HG03135 (cell line): ENCODE measurements around the gene ADGRB2.

Experiments used
- ATAC-seq: cut with Tn5 transposase; IDR thresholded peaks from one replicate; pipeline ENCODE4 v1.9.1; 2021; ENCODE audit warnings: mild to moderate bottlenecking, moderate library complexity; ENCODE audit not compliant: unreplicated experiment

ADGRB2 gene

DNA sequence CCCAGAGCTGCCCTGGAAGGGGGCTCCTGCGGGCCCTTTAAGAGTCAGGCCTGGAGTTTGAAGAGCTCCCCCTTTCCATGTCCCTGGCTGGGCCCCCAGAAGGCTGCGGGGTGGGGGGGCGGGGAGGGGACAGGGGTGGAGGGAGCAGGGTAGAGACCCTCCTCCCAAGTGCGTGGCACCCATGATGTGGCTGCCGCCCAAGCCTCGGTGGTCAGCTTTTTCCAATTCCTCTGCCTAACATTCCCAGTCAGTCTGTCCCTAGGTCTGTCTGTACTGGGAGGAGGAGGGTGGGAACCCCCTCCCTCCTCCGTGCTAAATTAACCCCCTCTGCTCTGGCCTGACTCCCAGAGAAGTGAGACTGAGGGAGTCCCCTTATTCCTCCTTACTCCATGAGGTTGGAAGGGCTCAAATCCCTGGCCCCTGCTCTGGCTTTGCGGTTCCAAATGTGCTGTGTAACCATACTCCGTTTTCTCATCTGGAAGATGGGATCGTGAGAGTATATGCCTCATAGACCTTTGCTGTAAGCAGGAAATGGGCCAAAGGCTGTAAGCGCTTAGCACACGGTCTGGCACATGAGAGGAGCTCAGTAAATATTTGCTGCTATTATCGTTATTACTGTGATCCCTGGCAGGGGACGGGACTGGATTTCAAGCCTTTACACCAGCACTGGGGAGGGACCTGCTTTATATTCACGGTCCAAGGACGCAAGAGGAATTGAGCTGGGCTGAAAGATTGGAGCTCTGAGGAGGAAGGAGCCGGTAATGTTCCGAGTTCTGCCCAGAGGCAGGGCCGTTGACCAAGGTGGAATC is 59.7 kb downstream of the ADGRB2 start:
- no peak for ATAC-seq

- no peak for ATAC-seq
Measured at GRCh38 chr1:31703431-31704270, 60.5 kb downstream of the ADGRB2 start, which contains the start of gene COL16A1. COL16A1 (minus strand) TSS chr1:31704017; CDS start chr1:31702193, 1,824 bp downstream.

GRCh38 chr1:31702836-31703404 is 61.2 kb downstream of the ADGRB2 start:
- ATAC-seq: no peak

DNA sequence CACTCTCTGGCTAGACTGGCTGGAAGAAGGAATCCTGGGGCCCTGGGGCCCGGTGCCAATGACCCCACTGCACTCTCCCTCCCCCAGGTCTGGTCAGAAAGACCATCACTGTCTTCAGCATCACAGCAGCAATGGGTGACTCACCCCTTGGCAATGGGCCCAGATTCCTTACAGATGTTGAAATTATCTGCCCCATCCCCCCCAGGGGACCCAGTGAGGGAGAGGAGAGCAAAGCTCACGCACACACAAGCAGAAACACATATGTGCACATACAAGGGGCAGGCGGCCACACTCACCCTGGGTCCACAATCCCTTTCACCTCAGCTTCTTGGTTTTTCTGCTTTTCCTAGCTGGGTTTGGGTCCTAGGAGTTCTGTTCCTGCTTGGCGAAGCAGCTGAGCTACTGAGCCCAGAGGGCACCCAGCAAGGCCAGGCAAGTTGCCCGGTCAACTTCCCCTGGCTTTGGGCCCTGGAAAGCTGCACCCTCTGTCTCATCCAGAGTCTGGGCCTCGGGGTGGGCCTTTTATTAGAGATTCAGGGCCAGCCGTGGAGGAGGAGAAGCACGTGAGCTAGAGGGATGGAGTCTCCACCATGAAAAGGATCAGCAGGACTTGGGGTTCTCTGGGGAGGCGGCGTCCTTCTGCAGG is 62.9 kb downstream of the ADGRB2 start:
- no peak for ATAC-seq

GRCh38 chr1:31700468-31701090 is 63.6 kb downstream of the ADGRB2 start:
- no peak for ATAC-seq

- ATAC-seq: no peak
Measured at GRCh38 chr1:31699341-31699891, 64.7 kb downstream of the ADGRB2 start.

DNA sequence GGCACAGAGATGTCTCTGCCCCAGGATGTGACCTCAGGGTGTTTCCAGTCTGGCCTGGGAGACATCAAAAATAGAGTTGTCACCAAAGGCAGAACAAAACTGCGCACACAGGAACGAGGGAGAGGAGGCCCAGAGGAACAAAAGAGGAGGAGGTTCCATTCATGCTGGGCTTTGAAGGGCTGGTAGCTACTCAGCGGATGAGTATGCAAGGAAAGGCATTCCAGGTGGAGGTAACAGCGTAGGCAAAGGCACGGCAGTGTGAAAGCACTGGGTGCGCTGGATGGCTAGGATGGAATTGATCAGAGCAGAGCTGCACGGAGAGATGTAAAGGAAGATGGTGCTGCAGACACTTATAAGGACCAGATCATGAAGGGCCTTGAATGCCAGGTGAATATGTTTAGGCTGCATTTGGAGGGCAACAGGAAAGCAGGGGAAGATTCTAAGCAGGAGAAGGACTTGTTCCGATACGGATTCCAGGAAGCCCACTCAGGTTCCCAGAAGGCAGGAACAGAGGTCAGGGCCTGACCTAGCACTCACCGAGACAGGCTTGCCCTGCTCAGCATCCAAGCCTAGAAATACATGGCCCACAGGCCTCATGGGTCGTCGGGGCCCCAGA is 66.7 kb downstream of the ADGRB2 start:
- no peak for ATAC-seq

GRCh38 chr1:31696242-31696641 is 67.9 kb downstream of the ADGRB2 start:
- ATAC-seq: no peak

DNA sequence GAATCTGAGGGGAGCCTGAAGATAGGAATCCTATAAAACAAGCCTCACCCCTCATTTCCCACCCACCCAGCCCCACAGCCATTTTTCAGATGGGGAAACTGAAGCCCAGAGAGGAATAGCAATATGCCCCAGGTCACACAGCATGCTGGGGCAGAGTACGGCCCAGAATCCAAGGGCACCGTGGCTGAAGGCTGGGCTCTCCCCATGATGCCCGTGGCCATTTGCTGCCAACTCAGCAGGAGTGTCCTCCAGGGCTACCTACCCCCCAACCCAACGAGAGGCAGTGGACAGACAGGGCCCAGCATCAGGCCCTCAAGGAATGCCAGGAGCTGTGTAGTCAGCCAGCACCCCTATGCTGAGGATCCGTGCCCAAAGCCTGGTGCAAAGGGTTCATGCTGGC is 68.8 kb downstream of the ADGRB2 start:
- no peak for ATAC-seq

DNA sequence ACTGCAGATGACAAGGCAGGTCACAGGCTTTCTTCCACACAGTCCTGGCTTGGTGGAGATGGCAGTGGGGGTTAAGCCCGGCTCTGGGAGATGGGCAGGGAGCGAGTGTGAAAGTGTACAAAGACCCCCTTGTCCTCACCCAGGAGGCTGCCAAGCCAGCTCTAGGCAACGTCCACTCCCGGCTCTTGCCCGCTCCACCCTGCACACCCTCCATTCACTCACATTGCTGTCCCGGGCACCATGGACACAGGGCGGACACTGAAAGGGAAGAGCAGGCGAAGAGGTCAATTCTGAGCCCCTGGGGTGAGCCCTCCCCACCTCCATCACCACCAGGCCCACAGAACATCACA is 69.2 kb downstream of the ADGRB2 start:
- no peak for ATAC-seq

DNA sequence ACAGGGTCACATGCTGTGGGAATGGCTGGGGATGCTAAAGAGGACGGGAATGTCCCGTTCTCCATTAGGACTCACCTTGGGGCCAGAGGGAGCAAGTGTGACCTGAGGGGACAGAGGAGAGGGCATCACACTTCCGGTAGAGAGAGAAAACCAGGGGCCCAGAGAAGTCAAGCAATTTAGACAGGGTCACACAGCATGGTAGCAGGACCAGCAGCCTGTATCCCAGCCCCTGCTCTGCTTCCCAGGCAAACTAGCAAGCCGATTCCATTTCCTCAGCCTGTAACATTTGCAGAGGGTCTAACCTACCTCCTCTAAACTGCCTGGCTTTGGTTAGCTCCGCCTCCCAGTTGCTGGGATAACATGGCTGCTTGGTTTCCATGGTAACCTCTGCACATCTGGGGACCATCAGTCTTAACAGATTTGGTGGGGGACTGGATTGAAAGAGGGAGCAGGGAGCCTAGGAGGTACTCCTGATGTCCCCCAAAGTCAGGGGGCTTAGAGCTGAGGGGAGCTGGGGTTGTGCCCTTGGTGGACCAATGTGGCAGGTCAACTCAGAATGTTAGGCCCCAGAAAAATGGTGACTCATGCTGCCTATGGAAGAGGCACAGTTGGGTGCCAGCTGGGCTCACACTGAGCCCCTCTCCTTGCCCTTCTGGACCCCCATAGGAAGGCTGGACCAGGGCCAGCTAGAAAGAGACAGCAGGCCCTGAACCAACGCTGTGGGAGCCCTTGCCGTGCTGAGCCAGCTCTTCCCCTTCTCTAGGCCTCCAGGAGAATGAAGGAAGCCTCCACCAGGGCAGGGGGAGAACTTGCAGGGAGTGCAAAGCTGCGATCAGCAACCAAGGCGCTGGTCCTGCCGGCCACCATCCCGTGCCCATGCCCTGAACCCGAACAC is 69.8 kb downstream of the ADGRB2 start:
- no peak for ATAC-seq

DNA sequence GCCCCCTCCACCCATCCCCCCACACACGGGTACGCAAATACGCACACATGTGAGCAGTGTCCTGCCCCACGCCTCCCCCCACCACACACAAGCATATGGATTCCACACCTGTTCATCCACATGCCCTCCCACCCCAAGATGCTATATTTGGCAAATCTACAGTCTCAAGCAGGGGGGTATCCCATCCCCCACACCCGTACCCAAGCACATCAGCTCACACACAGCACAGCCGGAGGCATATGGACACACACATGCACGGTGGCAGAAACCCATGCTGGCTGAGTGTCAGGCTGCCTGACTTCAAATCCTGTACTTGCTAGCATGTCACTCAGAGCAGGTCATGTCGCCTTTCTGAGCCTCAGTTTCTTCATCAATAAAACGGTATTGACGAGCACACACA is 70.9 kb downstream of the ADGRB2 start:
- no peak for ATAC-seq

- ATAC-seq: no peak
Measured at GRCh38 chr1:31691951-31692350, 72.2 kb downstream of the ADGRB2 start.

- ATAC-seq: no peak
Measured at GRCh38 chr1:31691446-31691845, 72.7 kb downstream of the ADGRB2 start.

DNA sequence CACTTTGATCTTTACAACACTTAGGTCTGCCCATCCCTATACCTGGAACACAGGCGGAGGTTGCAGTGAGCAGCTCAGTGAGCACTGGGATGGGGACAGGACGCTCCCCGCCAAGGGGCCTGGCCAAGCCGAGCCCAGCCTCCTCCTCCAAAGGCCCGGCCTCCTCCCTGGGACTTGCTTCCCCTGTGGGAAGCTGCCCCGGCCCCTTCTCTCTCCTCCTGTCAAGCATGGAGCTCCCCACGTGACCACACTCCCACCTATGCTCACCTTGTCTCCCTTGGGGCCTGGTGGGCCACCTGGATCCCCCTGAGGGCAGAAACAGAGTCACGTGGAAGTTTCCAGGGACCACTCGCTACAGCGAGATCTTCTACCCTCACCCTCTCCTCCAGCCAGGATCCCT is 73.2 kb downstream of the ADGRB2 start:
- ATAC-seq: no peak

DNA sequence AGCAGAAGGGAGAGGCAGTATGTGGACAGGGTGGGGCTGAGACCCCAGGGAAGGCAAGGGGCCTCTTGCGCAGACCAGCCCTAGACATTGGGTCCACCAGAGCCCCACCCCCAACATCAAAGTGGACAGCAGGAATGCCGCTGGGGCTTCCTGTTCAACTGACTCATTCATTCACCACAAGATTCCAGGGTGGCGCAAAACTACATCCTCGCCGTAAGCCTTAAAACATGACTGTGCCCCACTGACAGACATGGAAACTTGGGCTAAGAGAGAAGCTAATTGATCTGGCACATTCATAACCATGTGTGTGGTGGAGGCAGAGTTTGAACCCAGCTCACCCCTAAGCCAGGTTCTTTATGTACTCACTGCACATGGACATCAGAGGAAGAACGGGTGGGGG is 74.3 kb downstream of the ADGRB2 start:
- ATAC-seq: no peak

DNA sequence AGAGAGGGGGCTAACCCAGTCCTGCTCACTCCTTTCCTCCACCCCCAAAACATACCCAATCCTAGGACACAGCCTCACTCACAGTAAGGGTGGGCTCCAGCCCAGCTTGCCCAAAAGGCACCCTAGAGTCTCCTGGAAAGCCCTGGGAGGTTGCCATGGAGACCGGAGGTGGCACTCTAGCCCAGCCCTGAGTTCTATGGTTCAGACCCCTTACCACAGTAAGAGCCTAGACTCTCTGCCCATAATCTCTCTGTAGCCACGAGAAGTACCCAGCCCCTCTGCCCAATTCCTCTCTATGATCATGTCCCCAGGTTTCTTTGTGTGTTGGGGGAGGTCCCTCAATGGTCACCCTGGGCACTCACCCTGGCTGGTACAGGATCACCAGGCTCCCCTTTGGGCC is 74.8 kb downstream of the ADGRB2 start:
- no peak for ATAC-seq

DNA sequence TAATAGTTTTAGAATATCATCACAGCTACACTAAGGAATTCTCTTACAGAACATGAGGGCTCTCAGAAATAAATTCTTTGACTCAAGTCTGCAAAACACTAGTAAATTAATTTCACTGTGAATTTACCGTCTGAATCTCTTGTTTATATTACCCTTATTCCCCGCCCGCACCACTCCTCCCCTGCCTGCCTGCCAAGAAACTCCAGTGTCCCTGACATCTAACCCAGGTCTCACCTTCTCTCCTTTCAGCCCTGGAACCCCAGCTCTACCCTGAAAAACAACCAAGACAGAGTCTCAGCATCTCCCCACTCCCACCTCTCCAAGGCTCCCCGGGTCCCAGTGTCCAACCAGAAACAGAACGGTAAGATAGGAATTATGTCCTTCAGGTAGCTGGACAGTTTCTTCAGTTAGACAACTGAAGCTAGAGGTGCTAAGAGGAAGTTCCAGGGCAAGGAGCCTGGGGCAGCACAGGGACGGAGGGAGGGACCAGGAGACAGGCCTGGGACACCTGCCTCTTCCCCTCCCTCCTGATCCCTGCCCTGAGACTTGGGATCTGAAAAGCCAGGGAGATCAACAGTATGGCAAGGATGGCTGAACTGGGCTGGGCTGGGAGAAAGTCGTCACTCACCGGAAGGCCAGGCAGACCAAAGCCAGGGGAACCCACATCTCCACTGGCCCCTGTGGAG is 75.8 kb downstream of the ADGRB2 start:
- ATAC-seq: no peak

- no peak for ATAC-seq
Measured at GRCh38 chr1:31687601-31688000, 76.5 kb downstream of the ADGRB2 start.
